SH-SY5Y (cell line): ENCODE measurements around the gene SGSM1.

Source experiments
- GATA2 ChIP-seq: IDR thresholded peaks from 2 replicates; pipeline ENCODE4 v1.6.1; 2011; ENCODE audit warnings: mild to moderate bottlenecking, low read depth, low read length
- GATA3 ChIP-seq: IDR thresholded peaks from 2 replicates; pipeline ENCODE4 v1.6.1; 2011; ENCODE audit warnings: low read depth, mild to moderate bottlenecking, low read length, moderate library complexity

DNA sequence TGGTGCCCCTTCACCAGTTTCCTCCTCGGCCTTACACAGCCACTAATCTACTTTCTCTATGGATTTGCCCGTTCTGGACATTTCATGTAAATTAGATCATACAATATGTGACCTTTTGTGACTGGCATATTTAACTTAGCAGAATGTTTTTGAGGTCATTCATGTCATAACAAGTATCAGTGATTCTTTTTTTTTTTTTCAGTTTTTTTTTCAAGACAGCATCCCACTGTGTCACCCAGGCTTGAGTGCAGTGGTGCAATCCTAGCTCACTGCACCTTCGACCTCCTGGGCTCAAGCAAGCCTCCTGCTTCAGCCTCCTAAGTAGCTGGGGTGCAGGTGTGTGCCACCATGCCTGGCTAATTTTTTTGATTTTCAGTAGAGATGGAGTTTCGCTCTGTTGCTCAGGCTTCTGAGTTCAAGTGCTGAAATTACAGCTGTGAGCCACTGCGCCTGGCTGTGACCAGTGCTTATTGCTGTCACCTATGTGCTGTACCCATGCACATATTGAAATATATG is 169.2 kb downstream of the SGSM1 start:
- TF ChIP-seq GATA3 (no peak), GATA2 (no peak)
